Osteocyte (in vitro differentiated cells): ENCODE measurements around the gene CAMK1D. TPM values are rescaled to one million over a fixed set of nuclear protein-coding genes. Genes with fewer than 3 reads are reported as not detected.

ENCODE experiments used
- DNase-seq: peaks from one replicate; pipeline ENCODE4 v3.0.0; 2021; ENCODE audit warnings: mixed read lengths; ENCODE audit not compliant: unreplicated experiment; ENCODE audit errors: extremely low spot score
- H3K27ac Mint-ChIP-seq: one replicate; pipeline ENCODE4 v1.8.0; 2021; ENCODE audit warnings: mild to moderate bottlenecking, mixed read lengths; ENCODE audit not compliant: unreplicated experiment
- H3K27me3 Mint-ChIP-seq: one replicate; pipeline ENCODE4 v1.8.0; 2021; ENCODE audit warnings: mixed read lengths; ENCODE audit not compliant: unreplicated experiment
- H3K36me3 Mint-ChIP-seq: one replicate; pipeline ENCODE4 v1.8.0; 2021; ENCODE audit warnings: mixed read lengths; ENCODE audit not compliant: unreplicated experiment
- H3K4me1 Mint-ChIP-seq: one replicate; pipeline ENCODE4 v1.8.0; 2021; ENCODE audit warnings: mixed read lengths; ENCODE audit not compliant: unreplicated experiment
- H3K4me3 Mint-ChIP-seq: one replicate; pipeline ENCODE4 v1.8.0; 2021; ENCODE audit warnings: mild to moderate bottlenecking, moderate library complexity, mixed read lengths; ENCODE audit not compliant: unreplicated experiment
- H3K9me3 Mint-ChIP-seq: one replicate; pipeline ENCODE4 v1.8.0; 2021; ENCODE audit warnings: mixed read lengths; ENCODE audit not compliant: unreplicated experiment
- CTCF ChIP-seq: fragments of 200-600 bp; sonication (generic); IDR thresholded peaks from 2 replicates; pipeline ENCODE4 v1.5.0; 2021; ENCODE audit warnings: antibody characterized with exemption, mild to moderate bottlenecking, moderate library complexity
- total RNA-seq: library from RNA; stranded (reverse); gene quantifications from 2 replicates; pipeline ENCODE4 v1.2.1, GENCODE V29; 2021

The CAMK1D gene
- total RNA-seq, 1 donor from 2014 or later = 13.7 TPM

- H3K36me3 Mint-ChIP-seq = peaks cover 5% of the 10 kb centered on the region
- no peak for DNase-seq
- no peaks in the 10 kb centered on the region for H3K9me3 Mint-ChIP-seq
- H3K4me1 Mint-ChIP-seq = peaks cover 20% of the 10 kb centered on the region
- no peaks in the 10 kb centered on the region for H3K27me3 Mint-ChIP-seq
- no peak for TF ChIP-seq CTCF
- H3K27ac Mint-ChIP-seq = no peak overlapping the region
- no peak overlapping the region for H3K4me3 Mint-ChIP-seq
Observed at GRCh38 chr10:12663863-12664262, 314.5 kb downstream of the CAMK1D start.

GRCh38 chr10:12665501-12665900, 316.2 kb downstream of the CAMK1D start:
- peaks cover 5% of the 10 kb centered on the region for H3K9me3 Mint-ChIP-seq
- H3K27ac Mint-ChIP-seq = no peak overlapping the region
- DNase-seq = no peak
- H3K4me3 Mint-ChIP-seq = no peak overlapping the region
- H3K4me1 Mint-ChIP-seq = peaks cover 11% of the 10 kb centered on the region
- no peak for TF ChIP-seq CTCF
- H3K36me3 Mint-ChIP-seq = peaks cover 10% of the 10 kb centered on the region
- no peaks in the 10 kb centered on the region for H3K27me3 Mint-ChIP-seq

GRCh38 chr10:12667052-12667451, 317.7 kb downstream of the CAMK1D start:
- Mint-ChIP-seq H3K27ac (no peak overlapping the region), H3K9me3 (peaks cover 9% of the 10 kb centered on the region), H3K4me1 (peaks cover 10% of the 10 kb centered on the region), H3K36me3 (peaks cover 10% of the 10 kb centered on the region), H3K27me3 (no peaks in the 10 kb centered on the region), H3K4me3 (no peak overlapping the region)
- DNase-seq = no peak
- TF ChIP-seq CTCF = no peak

- Mint-ChIP-seq H3K9me3 (peaks cover 9% of the 10 kb centered on the region), H3K4me1 (peaks cover 5% of the 10 kb centered on the region), H3K36me3 (peaks cover 10% of the 10 kb centered on the region), H3K27ac (no peak overlapping the region), H3K27me3 (no peaks in the 10 kb centered on the region), H3K4me3 (no peak overlapping the region)
- no peak for DNase-seq
- TF ChIP-seq CTCF = no peak
Observed at GRCh38 chr10:12668634-12669033, 319.3 kb downstream of the CAMK1D start.

- DNase-seq = no peak
- H3K27ac Mint-ChIP-seq = no peak overlapping the region
- H3K36me3 Mint-ChIP-seq = peaks cover 10% of the 10 kb centered on the region
- no peaks in the 10 kb centered on the region for H3K4me1 Mint-ChIP-seq
- TF ChIP-seq CTCF = no peak
- no peak overlapping the region for H3K4me3 Mint-ChIP-seq
- peaks cover 9% of the 10 kb centered on the region for H3K9me3 Mint-ChIP-seq
- no peaks in the 10 kb centered on the region for H3K27me3 Mint-ChIP-seq
Observed at GRCh38 chr10:12670004-12670403, 320.7 kb downstream of the CAMK1D start.
